Activated T-cell treated with anti-CD3 and anti-CD28 coated beads, Interleukin-2, amount 50 U/mL, for 24 hours (primary cell): Measurements from ENCODE around the gene HYOU1.
A peak's percentile ranks its signal among the peaks of the same experiment; 100 is the strongest.

ENCODE experiments used
- DNase-seq: peaks from one replicate; pipeline ENCODE4 v3.0.0-alpha.2; 2020
- H3K27ac Mint-ChIP-seq: 2 replicates; pipeline ENCODE4 v1.8.0; 2020; ENCODE audit warnings: mild to moderate bottlenecking, mixed read lengths
- H3K27me3 Mint-ChIP-seq: 2 replicates; pipeline ENCODE4 v1.8.0; 2020; ENCODE audit warnings: mixed read lengths
- H3K36me3 Mint-ChIP-seq: 2 replicates; pipeline ENCODE4 v1.8.0; 2020; ENCODE audit warnings: low read depth, mixed read lengths
- H3K4me1 Mint-ChIP-seq: 2 replicates; pipeline ENCODE4 v1.8.0; 2020; ENCODE audit warnings: low read depth, mixed read lengths
- H3K4me3 Mint-ChIP-seq: 2 replicates; pipeline ENCODE4 v1.8.0; 2020; ENCODE audit warnings: mild to moderate bottlenecking, moderate library complexity, mixed read lengths
- H3K9me3 Mint-ChIP-seq: 2 replicates; pipeline ENCODE4 v1.8.0; 2020; ENCODE audit warnings: mixed read lengths

The HYOU1 gene

DNA sequence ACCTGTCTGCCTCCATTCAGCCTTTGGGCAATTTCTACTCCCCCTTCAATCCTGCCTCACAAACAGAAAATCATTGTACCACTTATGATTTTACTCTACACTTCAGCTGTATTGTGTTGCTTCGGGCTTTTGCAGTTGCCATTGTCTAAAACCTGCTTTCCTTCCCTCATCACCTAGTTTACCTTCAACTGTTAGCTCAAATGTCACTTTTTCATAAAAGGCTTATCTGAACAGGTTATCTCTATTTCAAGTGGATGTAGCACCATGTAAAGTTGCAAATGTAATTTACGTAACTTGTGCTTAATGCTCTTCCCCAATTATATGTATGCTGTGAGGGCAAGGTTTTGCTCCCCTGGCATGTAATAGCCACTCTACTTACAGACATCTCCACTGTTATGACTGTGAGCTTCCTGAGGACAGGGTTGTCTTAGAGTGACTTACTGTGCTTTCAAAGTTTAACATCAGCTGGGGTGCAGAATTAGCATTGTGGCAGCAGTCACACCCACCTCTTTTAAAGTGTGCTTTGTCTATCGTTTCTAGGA is 44.3 kb downstream of the HYOU1 start:
- H3K36me3 Mint-ChIP-seq: peaks cover 97% of the 10 kb centered on the region
- peaks cover 35% of the 10 kb centered on the region for H3K4me1 Mint-ChIP-seq
- no peak overlapping the region for H3K4me3 Mint-ChIP-seq
- no peaks in the 10 kb centered on the region for H3K27me3 Mint-ChIP-seq
- H3K9me3 Mint-ChIP-seq: no peaks in the 10 kb centered on the region
- H3K27ac Mint-ChIP-seq: peak overlapping the region; percentile 63
- no peak for DNase-seq

DNA sequence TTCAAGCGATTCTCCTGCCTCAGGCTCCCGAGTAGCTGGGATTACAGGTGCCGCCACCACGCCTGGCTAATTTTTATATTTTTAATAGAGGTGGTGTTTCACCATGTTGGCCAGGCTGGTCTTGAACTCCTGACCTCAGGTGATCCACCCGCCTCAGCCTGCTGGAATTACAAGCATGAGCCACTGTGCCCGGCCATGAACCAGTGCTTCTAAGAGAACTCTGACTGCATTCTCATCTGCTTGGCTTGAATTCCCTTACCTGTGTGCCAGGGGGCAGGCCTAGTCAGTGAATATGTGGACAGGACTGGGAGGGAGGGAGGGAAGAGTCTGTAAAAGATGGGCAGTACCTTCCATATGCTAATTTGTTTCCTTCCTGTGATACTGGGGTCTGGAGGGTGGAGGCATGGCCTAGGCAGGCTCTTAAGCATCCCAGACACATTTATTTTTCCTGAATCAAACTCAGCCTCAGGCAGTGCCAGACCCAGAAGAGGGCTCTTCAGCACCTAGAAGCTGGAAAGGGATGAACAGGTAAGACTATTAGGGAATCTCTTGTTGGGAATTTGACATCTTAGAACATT is 45.4 kb downstream of the HYOU1 start:
- Mint-ChIP-seq H3K9me3 (no peaks in the 10 kb centered on the region), H3K27ac (peak overlapping the region; percentile 83), H3K27me3 (no peaks in the 10 kb centered on the region), H3K4me1 (peaks cover 38% of the 10 kb centered on the region), H3K36me3 (peaks cover 97% of the 10 kb centered on the region), H3K4me3 (no peak overlapping the region)
- no peak for DNase-seq

DNA sequence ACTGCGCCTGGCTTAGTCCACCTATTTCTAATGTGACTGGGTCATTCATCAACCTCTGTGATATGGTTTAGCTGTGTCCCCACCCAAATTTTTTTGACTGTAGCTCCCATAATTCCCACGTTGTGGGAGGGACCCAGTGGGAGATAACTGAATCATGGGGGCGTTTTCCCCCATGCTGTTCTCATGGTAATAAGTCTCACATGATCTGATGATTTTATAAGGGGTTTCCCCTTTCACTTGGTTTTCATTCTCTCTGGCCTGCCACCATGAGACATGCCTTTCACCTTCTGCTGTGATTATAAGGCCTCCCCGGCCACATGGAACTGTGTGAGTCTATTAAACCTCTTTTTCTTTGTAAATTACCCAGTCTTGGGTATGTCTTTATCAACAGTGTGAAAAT is 50.3 kb downstream of the HYOU1 start:
- no peak for DNase-seq
- Mint-ChIP-seq H3K36me3 (peaks cover 86% of the 10 kb centered on the region), H3K27ac (peak overlapping the region; percentile 31)

DNA sequence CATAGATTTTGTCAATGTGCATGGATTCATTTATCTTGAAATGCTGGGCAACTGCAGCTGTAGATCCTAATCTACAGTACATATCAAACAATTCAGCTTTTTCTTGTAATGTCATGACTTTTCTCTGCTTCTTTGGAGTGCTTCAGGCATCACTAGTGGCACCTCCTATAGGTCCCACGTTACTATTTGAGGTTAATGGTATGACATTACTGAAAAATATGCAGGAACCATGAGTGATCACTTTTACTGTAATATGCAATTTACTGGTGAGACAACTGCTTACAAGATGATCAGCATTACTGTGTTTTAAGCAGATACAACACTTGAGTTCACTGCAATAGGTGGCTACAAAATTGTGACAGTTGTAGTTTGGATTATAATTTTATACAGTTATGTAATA is 56.1 kb downstream of the HYOU1 start:
- Mint-ChIP-seq H3K27me3 (no peaks in the 10 kb centered on the region), H3K4me1 (peaks cover 46% of the 10 kb centered on the region), H3K9me3 (no peaks in the 10 kb centered on the region), H3K4me3 (peak overlapping the region; percentile 27), H3K36me3 (peaks cover 91% of the 10 kb centered on the region), H3K27ac (peak overlapping the region; percentile 76)
- no peak for DNase-seq

More for the DNA sequence above, 50.3 kb downstream of the HYOU1 start:
- H3K4me1 Mint-ChIP-seq: peaks cover 19% of the 10 kb centered on the region
- H3K9me3 Mint-ChIP-seq: no peaks in the 10 kb centered on the region
- no peak overlapping the region for H3K4me3 Mint-ChIP-seq
- no peaks in the 10 kb centered on the region for H3K27me3 Mint-ChIP-seq

DNA sequence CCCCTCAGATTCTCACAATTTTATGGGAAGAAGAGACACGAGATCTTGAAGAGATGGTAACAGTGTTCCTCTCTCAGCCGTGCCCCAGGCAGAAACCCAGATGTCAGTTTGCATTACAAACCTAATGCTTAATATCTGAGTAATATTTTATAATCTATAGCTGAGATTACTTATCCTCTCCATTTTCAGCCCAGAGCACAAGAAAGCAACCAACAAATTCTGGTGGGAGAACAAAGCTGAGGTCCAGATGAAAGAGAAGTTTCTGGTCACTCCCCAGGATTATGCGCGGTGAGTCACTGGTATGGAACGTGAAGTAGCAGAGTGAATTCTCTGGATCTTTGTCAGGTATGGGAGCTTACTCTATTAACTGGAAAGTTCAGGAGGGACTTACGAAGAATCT is 58.2 kb downstream of the HYOU1 start:
- peaks cover 41% of the 10 kb centered on the region for H3K4me1 Mint-ChIP-seq
- DNase-seq: no peak
- H3K27ac Mint-ChIP-seq: peak overlapping the region; percentile 96
- peaks cover 81% of the 10 kb centered on the region for H3K36me3 Mint-ChIP-seq
- H3K27me3 Mint-ChIP-seq: no peaks in the 10 kb centered on the region
- H3K9me3 Mint-ChIP-seq: no peaks in the 10 kb centered on the region
- peak overlapping the region; percentile 100 for H3K4me3 Mint-ChIP-seq

DNA sequence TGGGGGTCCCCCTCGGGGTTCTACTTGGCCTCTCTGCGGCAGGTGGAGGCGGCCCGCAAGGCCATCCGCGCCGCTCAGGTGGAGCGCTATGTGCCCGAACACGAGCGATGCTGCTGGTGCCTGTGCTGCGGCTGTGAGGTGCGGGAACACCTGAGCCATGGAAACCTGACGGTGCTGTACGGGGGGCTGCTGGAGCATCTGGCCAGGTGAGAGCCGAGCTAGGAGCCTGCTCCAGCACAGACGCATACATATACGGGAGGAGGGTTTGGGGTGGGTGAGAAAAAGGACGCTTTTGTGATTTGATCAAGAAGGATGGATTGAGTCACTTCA is 58.7 kb downstream of the HYOU1 start:
- no peak for DNase-seq
- H3K4me1 Mint-ChIP-seq: peaks cover 40% of the 10 kb centered on the region
- H3K36me3 Mint-ChIP-seq: peaks cover 79% of the 10 kb centered on the region
- no peaks in the 10 kb centered on the region for H3K27me3 Mint-ChIP-seq
- H3K27ac Mint-ChIP-seq: peak overlapping the region; percentile 96
- peak overlapping the region; percentile 100 for H3K4me3 Mint-ChIP-seq
- no peaks in the 10 kb centered on the region for H3K9me3 Mint-ChIP-seq

DNA sequence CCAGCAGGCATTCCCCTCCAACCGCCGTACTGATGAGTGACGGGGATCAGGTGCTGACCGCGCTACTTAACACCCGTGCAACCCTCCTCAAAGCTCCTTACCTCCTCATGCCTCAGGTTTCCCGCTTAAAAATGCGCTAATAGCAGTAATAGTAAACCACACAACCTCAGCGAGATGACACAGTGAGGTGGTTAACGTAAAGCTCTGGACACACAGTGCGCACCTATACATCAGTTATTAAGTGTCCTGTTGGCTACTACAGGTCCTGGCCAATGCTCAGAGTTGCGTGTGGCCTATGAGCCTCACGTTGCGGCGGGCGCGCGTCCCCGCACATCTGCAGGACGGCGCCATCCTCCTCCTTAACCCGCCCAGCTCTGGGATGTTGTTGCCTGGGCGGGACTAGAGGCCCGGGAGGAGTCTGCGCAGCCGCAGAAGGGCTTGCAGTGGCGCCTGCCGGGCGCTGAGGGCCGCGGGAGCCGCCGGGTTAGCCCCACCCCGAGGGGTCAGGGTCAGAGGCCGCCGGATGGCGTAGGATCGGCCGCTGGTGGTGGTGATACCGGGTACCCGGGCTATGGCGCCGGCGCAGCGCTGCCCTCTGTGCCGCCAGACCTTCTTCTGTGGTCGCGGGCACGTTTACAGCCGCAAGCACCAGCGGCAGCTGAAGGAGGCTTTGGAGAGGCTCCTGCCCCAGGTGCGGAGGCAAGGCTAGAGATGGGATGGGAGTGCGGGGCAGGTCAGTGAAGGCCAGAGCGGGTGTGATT is 59.2 kb downstream of the HYOU1 start, which contains the start of gene CENATAC:
Gene CENATAC (plus strand): TSS at position 512 of the 761 bp plus-strand sequence. CDS start 60 bp downstream, at position 572.
- DNase-seq: peak; percentile 97
- peaks cover 77% of the 10 kb centered on the region for H3K36me3 Mint-ChIP-seq
- no peaks in the 10 kb centered on the region for H3K9me3 Mint-ChIP-seq
- peak within 1 kb of the TSS; percentile 100 for H3K4me3 Mint-ChIP-seq
- H3K27me3 Mint-ChIP-seq: no peaks in the 10 kb centered on the region
- H3K4me1 Mint-ChIP-seq: peaks cover 37% of the 10 kb centered on the region
- peak within 1 kb of the TSS; percentile 96 for H3K27ac Mint-ChIP-seq

DNA sequence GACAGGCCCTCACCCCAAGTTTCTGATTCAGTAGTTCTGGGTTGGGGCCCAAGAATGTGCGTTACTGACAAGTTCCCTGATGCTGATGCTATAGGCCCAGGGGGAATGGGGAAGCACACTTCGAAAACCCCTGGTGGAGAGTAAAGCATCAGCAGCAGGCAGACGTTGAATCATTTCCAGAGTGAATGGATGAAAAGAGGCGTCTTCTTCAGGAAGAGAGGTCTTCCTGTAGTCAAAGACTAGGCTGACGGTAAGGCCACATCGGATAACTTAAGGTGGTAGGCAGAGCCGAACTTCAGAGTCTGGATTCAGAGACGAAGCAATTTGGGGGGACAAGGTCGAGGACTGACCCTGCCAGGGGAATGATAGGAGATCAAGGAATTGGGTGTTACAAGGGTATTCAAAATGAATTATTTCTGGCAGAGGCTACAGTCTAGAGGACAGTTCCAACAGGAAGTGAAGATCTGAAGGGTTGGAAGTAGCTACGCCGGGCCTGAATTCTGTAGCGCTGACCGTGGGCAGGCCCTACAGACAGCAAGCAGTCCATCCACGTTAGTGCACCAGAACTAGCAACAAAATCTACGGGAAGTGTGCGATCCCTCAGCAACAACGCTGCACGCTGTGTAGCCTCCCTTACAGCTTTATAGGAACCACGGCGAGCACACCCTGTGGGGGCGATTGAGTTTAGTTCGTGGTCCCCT is 59.9 kb downstream of the HYOU1 start:
- H3K36me3 Mint-ChIP-seq: peaks cover 69% of the 10 kb centered on the region
- DNase-seq: peak; percentile 53

More for the DNA sequence above, 59.9 kb downstream of the HYOU1 start:
- Mint-ChIP-seq H3K4me1 (peaks cover 37% of the 10 kb centered on the region), H3K27me3 (no peaks in the 10 kb centered on the region), H3K9me3 (no peaks in the 10 kb centered on the region), H3K4me3 (peak overlapping the region; percentile 100), H3K27ac (peak overlapping the region; percentile 96)
